ENCODE measurements around the gene ZBTB42. TPM values are rescaled to one million over a fixed set of nuclear protein-coding genes. Genes with fewer than 3 reads are reported as not detected.

The ZBTB42 gene
- total and polyA plus RNA-seq, 4 donors: 1.5 to 9.4 (median 4.9) TPM

DNA sequence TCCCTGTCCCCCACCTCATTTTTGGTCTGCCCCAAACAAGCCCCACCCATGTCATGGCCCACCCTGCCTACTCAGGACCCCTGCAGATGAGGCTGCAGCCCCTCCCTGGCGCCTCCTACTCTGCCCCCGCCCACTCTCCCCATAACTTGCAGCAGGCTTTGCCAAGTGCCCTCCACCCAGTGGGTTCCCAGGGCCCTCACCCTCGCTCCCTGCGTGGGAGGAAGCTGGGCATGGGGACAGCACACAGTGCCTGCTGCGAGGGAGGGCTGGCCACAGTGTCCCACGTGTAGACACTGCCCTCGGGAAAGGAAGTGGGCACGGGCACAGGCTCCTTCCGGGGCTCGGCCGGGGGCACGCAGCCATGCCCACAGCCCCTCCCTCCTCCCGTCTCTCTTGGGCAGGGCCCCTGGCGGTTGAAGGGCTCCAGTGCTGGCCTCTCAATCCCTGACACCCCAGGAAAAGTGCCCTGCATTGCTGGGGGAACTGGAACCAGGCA is 14.8 kb upstream of the ZBTB42 start:
- no peak overlapping the region for H3K4me3 ChIP-seq (ENCODE audit: low read depth in 1 of 3, low read length in 3 of 3)
- DNase-seq (ENCODE audit: low spot score): no peak
- H3K27ac ChIP-seq (ENCODE audit: low read depth in 1 of 2, low read length in 2 of 2): no peak overlapping the region
- peaks cover 33 to 58% (median 47%) of the 10 kb centered on the region in 4 donors for H3K4me1 ChIP-seq (ENCODE audit: control insufficient read depth in 4 of 4, insufficient read depth in 4 of 4, low read length in 3 of 4)
- H3K36me3 ChIP-seq (ENCODE audit: control insufficient read depth in 4 of 4, insufficient read depth in 3 of 4, low read depth in 1 of 4, low read length in 3 of 4): peaks cover 0 to 9% (median 2%) of the 10 kb centered on the region in 4 donors
- H3K9me3 ChIP-seq (ENCODE audit: control insufficient read depth in 4 of 4, low read length in 3 of 4): no peaks in the 10 kb centered on the region
- H3K27me3 ChIP-seq (ENCODE audit: control insufficient read depth in 4 of 4, insufficient read depth in 4 of 4, low read length in 3 of 4): no peaks in the 10 kb centered on the region
- H3K9ac ChIP-seq (ENCODE audit: low read depth in 1 of 2, low read length in 2 of 2): no peak overlapping the region
- TF ChIP-seq CTCF (IDR thresholded peaks at IDR 0.05; ENCODE audit: low read depth, low read length, missing input control): no peak
- TF ChIP-seq HNF4G (IDR thresholded peaks at IDR 0.05): no peak
- TF ChIP-seq EGR1 (IDR thresholded peaks at IDR 0.05; ENCODE audit: low read depth in 2 of 2): peak in 1 of 2 donors; percentile 93
- no peak for TF ChIP-seq JUND (IDR thresholded peaks at IDR 0.05)
- TF ChIP-seq NR2F2 (IDR thresholded peaks at IDR 0.05): no peak
- no peak for TF ChIP-seq RXRA (IDR thresholded peaks at IDR 0.05)
- no peak for TF ChIP-seq YY1 (IDR thresholded peaks at IDR 0.05)
- no peak for TF ChIP-seq FOXA1 (IDR thresholded peaks at IDR 0.05)
- TF ChIP-seq HNF4A (conservative IDR thresholded peaks at IDR 0.05): peak in 1 of 2 donors; percentile 15
- 39% methylated on average over 14 of the region's 14 CpGs for WGBS

- H3K4me1 ChIP-seq (ENCODE audit: control insufficient read depth in 4 of 4, insufficient read depth in 4 of 4, low read length in 3 of 4): peaks cover 38 to 67% (median 56%) of the 10 kb centered on the region in 4 donors
Observed at GRCh38 chr14:104786726-104787675, 13.9 kb upstream of the ZBTB42 start.

More at GRCh38 chr14:104786726-104787675, 13.9 kb upstream of the ZBTB42 start:
- Histone ChIP-seq H3K27ac (ENCODE audit: low read depth in 1 of 2, low read length in 2 of 2) (no peak overlapping the region), H3K9me3 (ENCODE audit: control insufficient read depth in 4 of 4, low read length in 3 of 4) (no peaks in the 10 kb centered on the region), H3K27me3 (ENCODE audit: control insufficient read depth in 4 of 4, insufficient read depth in 4 of 4, low read length in 3 of 4) (no peaks in the 10 kb centered on the region), H3K9ac (ENCODE audit: low read depth in 1 of 2, low read length in 2 of 2) (peak overlapping the region in 1 of 2 donors; percentile 17), H3K36me3 (ENCODE audit: control insufficient read depth in 4 of 4, insufficient read depth in 3 of 4, low read depth in 1 of 4, low read length in 3 of 4) (peaks cover 0 to 6% (median 0%) of the 10 kb centered on the region in 4 donors), H3K4me3 (ENCODE audit: low read depth in 1 of 3, low read length in 3 of 3) (no peak overlapping the region)
- WGBS: 77% methylated on average over 30 of the region's 30 CpGs
- TF ChIP-seq FOXA2 (IDR thresholded peaks at IDR 0.05): no peak
- TF ChIP-seq, protein P1, sequence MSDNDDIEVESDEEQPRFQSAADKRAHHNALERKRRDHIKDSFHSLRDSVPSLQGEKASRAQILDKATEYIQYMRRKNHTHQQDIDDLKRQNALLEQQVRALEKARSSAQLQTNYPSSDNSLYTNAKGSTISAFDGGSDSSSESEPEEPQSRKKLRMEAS (IDR thresholded peaks at IDR 0.05): no peak
- no peak for TF ChIP-seq REST (IDR thresholded peaks at IDR 0.05)
- TF ChIP-seq, protein P2, sequence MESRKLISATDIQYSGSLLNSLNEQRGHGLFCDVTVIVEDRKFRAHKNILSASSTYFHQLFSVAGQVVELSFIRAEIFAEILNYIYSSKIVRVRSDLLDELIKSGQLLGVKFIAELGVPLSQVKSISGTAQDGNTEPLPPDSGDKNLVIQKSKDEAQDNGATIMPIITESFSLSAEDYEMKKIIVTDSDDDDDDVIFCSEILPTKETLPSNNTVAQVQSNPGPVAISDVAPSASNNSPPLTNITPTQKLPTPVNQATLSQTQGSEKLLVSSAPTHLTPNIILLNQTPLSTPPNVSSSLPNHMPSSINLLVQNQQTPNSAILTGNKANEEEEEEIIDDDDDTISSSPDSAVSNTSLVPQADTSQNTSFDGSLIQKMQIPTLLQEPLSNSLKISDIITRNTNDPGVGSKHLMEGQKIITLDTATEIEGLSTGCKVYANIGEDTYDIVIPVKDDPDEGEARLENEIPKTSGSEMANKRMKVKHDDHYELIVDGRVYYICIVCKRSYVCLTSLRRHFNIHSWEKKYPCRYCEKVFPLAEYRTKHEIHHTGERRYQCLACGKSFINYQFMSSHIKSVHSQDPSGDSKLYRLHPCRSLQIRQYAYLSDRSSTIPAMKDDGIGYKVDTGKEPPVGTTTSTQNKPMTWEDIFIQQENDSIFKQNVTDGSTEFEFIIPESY (IDR thresholded peaks at IDR 0.05): no peak
- DNase-seq (ENCODE audit: low spot score): no peak

Measured in liver (tissue), 9 donors.